ENCODE data around the gene C1QTNF1.

Gene C1QTNF1

DNA sequence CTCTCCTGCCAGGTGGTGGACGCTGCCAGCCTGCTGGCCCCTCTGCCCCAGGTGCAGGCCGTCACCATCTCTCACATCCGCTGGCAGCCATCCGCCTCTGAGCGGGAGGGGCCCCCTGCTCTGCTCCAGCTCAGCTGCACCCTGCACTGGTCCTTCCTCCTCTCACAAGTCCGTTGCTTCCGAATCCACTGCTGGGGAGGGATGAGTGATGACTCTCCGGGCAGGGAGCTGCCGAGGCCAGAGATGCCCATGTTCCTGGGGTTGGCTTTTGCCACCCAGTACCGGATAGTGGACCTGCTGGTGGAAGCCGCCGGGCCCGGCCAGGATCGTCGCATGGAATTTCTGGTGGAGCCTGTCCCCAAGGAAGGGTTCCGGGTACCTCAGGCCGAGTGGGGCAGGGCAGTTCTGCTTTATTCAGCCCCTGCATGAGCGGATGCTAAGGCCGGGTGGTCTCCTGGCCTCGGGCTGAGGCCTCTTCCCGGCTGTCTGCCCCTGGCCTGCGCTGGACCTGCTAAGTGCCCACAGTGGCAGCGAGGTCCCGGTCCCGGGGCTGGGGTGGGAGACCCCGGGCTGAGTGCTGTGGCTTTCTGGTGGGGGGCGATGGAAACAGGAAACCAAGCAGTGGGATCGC lies 62.1 kb downstream of the C1QTNF1 start:
- no peak overlapping the region for H3K4me3 ChIP-seq (ENCODE audit: low read depth, low read length)
- TF ChIP-seq, protein P1, sequence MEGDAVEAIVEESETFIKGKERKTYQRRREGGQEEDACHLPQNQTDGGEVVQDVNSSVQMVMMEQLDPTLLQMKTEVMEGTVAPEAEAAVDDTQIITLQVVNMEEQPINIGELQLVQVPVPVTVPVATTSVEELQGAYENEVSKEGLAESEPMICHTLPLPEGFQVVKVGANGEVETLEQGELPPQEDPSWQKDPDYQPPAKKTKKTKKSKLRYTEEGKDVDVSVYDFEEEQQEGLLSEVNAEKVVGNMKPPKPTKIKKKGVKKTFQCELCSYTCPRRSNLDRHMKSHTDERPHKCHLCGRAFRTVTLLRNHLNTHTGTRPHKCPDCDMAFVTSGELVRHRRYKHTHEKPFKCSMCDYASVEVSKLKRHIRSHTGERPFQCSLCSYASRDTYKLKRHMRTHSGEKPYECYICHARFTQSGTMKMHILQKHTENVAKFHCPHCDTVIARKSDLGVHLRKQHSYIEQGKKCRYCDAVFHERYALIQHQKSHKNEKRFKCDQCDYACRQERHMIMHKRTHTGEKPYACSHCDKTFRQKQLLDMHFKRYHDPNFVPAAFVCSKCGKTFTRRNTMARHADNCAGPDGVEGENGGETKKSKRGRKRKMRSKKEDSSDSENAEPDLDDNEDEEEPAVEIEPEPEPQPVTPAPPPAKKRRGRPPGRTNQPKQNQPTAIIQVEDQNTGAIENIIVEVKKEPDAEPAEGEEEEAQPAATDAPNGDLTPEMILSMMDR (IDR thresholded peaks at IDR 0.05; ENCODE audit: low read depth, low read length), result no peak
- in situ Hi-C loops (cut with HindIII; ENCODE audit: low sequenced_read_pairs), result no loop called here
- DNase-seq (ENCODE audit: low read depth, low spot score), result no peak

- TF ChIP-seq, protein P1 (IDR thresholded peaks at IDR 0.05; ENCODE audit: low read depth, low read length), result no peak
- in situ Hi-C loops (cut with HindIII; ENCODE audit: low sequenced_read_pairs), result no loop called here
Observed at GRCh38 chr17:79086609-79087427, 62.8 kb downstream of the C1QTNF1 start.

DNA sequence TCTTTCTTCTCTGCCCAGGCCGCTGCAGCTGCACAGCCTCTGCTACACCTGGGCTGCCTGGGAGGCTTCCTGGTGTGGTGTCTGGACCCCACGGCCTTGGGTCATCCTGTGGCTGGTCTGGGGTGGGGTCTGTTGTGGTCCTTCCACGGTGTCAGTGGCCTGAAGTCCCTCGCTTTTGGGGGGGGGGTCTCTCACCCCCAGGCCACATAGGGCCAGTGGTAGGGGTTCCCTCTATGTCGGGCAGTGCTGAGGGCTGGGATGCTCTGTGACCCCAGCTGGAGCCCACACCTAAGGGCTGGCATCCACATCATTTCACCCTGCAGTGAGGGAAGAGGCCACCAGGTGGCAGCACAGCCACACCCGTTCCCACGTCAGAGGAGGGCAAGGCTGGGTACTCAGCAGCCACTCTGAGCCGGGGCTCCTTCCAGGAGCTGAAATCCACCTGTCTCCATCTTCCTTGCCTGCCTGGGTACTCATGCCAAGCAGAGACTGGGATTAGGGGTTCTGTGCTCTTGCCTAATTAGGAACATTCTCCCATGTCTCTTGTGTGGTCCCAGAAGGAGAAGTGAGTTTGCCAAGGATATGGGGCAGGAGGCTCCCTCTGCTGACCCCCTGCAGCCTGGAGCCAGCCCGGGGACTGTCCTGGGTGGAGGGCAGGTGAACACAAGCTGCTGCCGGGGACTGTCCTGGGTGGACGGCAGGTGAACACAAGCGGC lies 63.6 kb downstream of the C1QTNF1 start:
- TF ChIP-seq, protein P1 (IDR thresholded peaks at IDR 0.05; ENCODE audit: low read depth, low read length), result peak; percentile 95
- in situ Hi-C loops (cut with HindIII; ENCODE audit: low sequenced_read_pairs), result no loop called here
- no peak overlapping the region for H3K4me3 ChIP-seq (ENCODE audit: low read depth, low read length)
- DNase-seq (ENCODE audit: low read depth, low spot score), result peak; percentile 25

More at GRCh38 chr17:79086609-79087427, 62.8 kb downstream of the C1QTNF1 start:
- no peak for DNase-seq (ENCODE audit: low read depth, low spot score)
- H3K4me3 ChIP-seq (ENCODE audit: low read depth, low read length), result no peak overlapping the region

DNA sequence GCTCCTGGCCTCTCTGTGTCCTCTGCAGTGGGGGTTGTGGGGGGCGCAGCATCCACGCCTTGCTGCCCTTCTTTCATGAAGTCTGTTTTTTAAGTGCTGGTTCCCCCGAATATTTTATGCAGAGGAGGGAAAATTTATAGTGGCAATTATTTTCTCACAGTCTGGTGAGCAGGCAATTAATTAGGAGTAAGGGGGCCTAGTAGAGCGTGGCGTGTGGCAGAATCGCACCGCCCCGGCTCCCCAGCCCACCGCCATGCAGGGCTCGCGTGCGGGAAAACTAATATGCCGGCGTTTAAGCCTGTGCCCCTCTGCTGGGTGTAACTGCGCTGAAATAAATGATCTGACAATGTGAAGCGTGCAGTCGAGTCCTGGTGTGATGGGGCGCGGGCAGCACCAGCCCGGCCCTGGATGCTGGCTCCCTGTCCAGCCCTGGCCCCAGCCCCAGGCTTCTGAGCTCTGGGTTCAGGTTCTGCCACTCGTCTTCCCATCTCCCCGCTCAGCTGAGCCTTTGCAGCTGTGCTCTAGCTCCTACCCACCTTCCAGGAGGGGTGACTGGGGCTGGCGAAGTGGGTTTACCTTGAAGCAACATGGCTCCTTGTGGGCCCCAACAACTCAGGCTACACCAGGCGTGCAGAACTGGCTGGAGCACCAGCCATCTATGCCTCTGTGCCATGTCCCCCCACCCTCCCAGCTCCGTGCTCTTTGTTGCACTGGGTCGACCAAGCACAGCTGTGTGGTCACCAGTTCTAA lies 64.5 kb downstream of the C1QTNF1 start:
- no peak overlapping the region for H3K4me3 ChIP-seq (ENCODE audit: low read depth, low read length)
- in situ Hi-C loops (cut with HindIII; ENCODE audit: low sequenced_read_pairs), result no loop called here
- DNase-seq (ENCODE audit: low read depth, low spot score), result no peak
- TF ChIP-seq, protein P1 (IDR thresholded peaks at IDR 0.05; ENCODE audit: low read depth, low read length), result no peak

- TF ChIP-seq, protein P1 (IDR thresholded peaks at IDR 0.05; ENCODE audit: low read depth, low read length), result no peak
- in situ Hi-C loops (cut with HindIII; ENCODE audit: low sequenced_read_pairs), result no loop called here
- no peak overlapping the region for H3K4me3 ChIP-seq (ENCODE audit: low read depth, low read length)
- DNase-seq (ENCODE audit: low read depth, low spot score), result no peak
Observed at GRCh38 chr17:79088997-79089328, 65.0 kb downstream of the C1QTNF1 start.
